ENCODE measurements around the gene LIN54.

The LIN54 gene

GRCh38 chr4:82886147-82886942 is 124.3 kb downstream of the LIN54 start:
- no peak for DNase-seq (ENCODE audit: low read depth in 2 of 2)
- no peak for TF ChIP-seq CTCF (IDR thresholded peaks at IDR 0.05; ENCODE audit: low read depth, low read length)
- H3K4me3 ChIP-seq (replicated peaks in 1 of 2; ENCODE audit: low read depth in 2 of 2, low read length in 2 of 2): peak overlapping the region in 1 of 2 donors; percentile 5

GRCh38 chr4:82885410-82885809 is 125.2 kb downstream of the LIN54 start:
- no peak for TF ChIP-seq CTCF (IDR thresholded peaks at IDR 0.05; ENCODE audit: low read depth, low read length)
- no peak for DNase-seq (ENCODE audit: low read depth in 2 of 2)
- H3K4me3 ChIP-seq (replicated peaks in 1 of 2; ENCODE audit: low read depth in 2 of 2, low read length in 2 of 2): no peak overlapping the region

Measured in cardiac fibroblast (primary cell).